ENCODE data around the gene FASTKD2.
"Not testable (repeated sequence)": the region's sequence is repeated elsewhere in the genome, so short reads cannot be mapped to it uniquely, and the experiment has no call there.

FASTKD2 gene

DNA sequence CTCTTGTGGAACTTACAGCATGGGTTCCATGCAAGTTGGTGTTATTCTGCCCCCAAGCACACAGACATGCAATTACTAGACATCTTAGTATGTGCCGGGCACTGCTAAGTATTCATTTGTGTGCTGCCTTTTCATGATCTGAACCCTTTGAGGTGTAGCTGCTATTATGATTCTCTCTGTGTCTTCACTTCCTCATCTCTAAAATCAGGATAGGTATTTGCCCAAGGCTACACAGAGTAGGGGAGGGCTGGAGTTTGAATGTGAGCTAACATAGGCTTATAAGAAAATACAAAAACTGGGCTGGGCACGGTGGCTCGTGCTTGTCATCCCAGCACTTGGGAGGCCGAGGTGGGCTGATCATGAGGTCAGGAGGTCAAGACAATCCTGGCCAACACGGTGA is 27.2 kb downstream of the FASTKD2 start:
- no peak for DNase-seq

GRCh38 chr2:206797376-206797775 is 32.0 kb downstream of the FASTKD2 start:
- no peak for DNase-seq

GRCh38 chr2:206798000-206798399 is 32.6 kb downstream of the FASTKD2 start:
- peak; percentile 69 for DNase-seq

GRCh38 chr2:206799083-206799482 is 33.7 kb downstream of the FASTKD2 start:
- peak; percentile 91 for DNase-seq

DNA sequence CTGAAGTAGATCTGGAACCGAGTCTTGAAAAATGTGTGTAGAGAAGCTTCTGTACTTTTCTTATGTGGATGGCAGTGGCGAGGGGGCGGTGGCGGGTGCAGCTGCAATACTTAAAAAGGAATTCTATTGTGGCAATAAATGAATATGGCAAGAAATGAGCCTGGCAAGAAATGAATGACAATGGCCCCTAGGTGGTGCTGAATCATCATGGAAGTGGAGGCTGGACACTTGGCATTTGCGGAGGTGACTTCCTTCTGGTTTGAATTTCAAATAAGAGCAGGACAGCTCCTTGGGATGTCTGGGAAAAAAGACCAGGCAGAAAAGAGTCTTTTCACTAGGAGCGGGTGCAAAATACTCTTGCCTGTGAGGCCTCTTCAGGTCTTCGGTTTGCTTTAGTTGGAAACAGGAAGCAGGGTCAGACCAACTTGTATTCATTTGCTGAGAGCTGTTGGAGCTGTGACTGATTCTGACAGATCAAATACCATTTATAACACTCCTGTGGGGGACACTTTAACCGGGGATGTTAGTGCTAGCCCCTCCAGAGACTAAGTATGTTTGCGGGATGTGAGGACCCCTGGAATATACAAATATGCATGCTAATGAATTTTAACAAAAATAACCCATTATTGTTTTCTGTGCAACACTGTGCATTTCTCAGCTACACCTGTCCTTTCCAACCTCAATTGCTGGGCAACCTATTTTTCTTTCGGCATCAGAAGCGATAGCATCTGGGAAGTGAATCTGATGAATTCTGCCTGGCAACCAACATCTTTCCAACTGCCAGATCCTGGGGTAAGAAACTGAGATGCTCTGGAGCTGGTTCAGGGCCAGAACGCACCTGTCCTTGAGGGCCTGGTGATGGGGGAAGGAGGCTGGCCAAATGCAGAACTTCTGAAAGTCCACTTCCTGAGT is 35.4 kb downstream of the FASTKD2 start:
- peak; percentile 71 for DNase-seq

GRCh38 chr2:206801418-206802189 is 36.2 kb downstream of the FASTKD2 start:
- DNase-seq, result no peak

DNA sequence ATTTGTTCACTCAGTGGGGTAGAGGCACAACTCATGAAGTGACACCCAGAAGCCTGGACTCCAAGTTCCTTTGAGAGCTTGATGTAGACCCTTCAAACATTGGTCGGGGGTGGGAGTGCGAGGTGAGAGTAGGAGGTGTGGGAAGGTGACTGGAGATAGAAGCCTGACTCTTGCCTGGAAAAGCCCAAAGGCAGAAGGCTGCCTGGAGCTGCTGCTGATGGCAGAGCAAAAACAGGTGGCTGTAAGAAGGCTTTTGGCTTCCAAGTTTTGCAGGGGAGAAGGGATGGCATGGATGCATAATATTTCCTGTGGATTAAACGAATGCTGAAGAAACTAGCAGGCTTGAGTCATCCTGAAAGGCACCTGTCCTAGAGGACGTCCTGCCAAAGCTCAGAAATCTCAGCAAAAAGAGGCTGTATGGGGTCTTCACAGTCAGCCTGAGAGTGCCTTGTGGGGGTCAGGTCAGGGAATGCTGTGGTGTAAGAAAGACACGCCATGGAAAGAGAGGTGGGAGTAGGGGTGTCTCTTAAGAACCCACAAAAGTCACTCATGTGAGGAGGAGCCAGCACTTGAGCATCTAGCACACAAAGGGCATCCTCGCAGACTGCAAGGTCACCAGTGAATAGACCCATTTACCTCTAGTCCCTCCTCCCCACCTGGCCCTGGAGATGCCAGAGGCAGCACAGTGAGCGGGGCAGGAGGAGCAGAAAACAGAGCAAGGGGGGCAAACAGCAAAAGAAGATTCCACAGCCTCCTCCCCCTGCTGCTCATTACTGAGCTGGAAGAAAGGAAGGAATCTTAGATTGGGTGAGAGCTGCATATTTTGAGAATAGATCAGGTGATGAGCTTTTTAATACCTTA is 37.5 kb downstream of the FASTKD2 start:
- DNase-seq, result no peak

DNA sequence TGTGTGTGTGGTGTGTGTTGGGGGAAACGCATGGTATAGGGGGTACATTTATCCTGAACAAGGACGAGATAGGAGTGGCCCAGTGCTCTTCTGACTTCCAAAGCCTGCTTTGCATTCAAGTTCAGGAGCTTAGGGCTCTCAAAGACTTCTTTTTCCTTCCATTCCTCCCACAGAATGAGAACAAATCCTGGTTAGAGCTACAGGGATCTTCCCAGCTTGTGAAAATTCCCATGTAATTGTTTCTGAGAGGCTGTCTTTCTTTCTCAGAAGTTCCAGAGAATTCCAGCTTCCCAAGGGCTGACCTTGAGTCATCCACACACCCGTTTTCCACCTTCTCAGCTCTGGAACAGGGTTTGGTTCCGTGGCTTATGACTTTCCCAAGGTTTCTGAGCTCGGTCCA is 38.9 kb downstream of the FASTKD2 start:
- no peak for DNase-seq

DNA sequence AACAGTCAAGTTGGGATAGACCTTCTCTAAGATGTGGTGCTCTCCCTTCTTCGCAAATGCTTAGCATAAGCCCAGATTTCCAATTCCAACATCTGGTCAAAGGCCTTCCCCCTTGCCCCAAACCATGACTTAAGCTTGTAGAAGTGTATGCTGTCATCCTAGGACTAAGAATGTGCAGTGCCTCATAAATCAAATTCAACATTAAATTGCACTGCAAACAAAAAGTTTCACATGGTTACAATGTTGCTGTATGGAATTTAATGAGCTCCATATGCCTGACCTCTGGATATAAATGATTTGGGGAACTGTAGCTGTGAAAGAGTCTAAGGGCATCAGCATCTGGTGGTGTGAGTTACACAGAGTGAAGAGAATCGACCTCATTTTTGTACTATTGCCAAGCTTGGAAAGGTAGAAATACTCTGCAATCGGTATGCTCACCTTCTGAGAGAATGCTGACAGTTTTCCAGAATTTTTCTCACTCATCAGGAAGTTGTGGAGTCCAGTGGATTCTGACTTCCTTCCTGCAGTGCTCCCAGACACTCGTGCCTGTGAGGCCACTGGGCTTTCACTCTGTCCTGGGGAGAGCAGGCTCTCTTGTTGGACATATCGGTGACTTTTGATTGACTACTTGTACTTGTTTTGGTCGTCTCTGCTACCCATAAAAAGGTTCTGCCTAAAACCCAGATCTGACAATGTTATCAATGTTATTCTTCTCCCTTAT is 40.6 kb downstream of the FASTKD2 start:
- DNase-seq, result no peak

DNA sequence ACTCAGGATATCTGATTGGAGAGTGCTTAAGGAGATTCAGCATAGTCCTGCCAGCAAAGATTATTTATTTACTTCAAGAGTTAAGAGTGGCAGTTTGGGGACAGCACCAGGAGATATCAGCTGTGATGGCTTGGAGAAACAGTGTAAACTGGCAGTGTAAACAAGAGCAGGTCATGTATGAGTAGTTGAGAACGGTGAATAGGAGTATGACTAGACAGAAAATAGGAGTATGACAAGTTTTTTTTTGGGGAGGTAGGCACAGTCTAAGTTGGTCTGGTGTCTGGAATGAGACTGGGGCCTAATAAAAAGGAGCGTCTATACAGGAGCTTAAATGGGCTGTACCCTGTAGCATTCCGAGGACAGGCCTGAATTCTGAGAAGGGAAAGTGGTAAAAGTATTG is 42.2 kb downstream of the FASTKD2 start:
- DNase-seq, result not testable (repeated sequence)

GRCh38 chr2:206812471-206812870 is 47.1 kb downstream of the FASTKD2 start:
- not testable (repeated sequence) for DNase-seq

DNA sequence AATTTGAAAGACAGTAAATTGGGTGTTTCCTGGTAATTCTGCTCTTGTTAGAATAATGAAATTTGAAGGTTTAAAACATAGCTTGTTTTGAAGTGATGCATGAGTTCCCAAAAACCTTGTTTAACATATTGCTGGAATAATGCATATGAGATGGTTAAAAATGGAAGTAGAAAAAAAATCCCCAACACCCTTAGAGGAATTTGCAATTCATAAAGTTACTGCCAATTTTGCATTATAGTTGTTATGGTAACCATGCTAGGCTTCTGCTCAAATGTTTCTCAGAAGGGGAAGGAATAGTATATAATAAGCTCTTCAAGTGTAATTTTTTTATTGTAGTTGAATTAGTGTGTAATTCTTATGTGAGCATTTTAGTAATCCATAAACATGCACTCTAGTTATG is 49.1 kb downstream of the FASTKD2 start:
- DNase-seq, result no peak

DNA sequence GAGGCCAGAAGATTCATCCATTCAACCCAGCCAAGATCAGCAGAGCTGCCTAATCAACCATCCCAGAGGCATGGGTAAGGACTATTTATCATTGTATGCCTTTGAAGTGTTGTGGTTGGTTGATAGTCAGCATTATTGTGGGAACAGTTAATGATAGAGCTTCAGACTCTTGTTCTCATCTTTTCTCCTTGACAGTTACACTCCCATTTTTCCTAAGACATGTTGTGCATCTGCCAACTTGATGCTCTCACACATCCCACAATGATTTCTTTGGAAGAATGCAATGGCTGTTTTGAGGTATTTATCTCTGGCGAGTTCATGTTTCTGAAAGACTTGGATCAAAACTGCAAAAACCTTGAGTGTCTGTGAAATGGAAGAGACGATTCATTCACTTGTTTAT is 55.4 kb downstream of the FASTKD2 start:
- DNase-seq, result no peak

DNA sequence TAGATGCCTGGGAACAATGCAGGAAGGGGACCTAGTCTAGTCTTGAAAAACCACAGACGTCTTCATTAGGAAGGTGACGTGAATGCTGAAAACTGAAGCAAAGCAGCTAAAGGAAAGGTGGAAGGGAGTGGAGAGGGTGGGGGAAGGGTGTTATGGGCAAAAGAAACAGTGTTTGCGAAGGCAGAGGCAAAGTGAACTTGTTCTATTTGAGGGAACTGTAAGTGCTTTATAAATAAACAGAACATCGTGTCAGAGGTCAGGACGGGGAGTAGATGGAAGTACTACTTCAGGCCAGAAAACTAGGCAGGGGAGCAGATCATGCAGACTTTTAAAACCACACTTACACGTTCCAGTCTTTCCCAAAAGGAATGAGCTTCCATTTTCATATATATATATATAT is 57.8 kb downstream of the FASTKD2 start:
- DNase-seq, result no peak

- DNase-seq, result no peak
Measured at GRCh38 chr2:206824087-206824618, 58.7 kb downstream of the FASTKD2 start.

- DNase-seq, result no peak
Measured at GRCh38 chr2:206824993-206825392, 59.6 kb downstream of the FASTKD2 start.

GRCh38 chr2:206831442-206831995 is 66.1 kb downstream of the FASTKD2 start:
- DNase-seq, result no peak

DNA sequence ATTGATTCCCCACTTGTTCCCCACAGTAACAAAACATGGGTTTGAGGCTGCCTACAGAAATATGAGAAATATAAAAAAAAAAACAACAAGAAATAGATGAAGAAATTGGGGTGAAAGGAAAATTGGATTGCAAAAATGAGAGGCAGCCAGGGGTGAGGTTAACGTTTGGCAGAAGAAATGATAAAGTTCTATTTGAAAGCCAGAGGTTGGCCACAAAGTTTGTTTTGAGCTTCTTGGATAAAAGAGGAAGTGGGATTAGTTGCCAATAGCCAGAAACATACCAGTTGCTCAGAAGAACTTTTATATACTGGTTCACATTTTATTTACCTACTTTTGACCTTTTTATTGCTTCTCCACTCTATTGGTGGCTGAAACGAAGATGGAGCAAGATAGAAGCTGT is 67.5 kb downstream of the FASTKD2 start:
- DNase-seq, result peak; percentile 10

DNA sequence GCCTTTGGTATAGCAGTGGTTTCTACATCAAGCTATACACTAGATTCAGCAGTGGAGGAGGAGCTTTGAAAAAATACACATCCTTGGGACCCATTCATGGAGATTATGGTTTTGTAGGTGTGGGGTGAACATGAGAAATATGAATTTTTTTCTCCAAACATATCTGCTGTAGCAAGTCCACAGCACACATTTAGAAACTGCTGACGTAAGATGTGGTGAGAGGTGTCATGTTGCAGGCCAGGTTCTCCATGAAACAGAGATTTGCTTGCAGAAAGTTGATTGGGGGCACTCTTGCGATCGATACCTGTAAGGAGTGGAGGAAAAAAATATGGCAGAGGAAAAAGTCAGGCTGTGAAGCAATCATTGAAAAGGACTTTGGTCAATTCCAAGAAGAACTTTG is 67.9 kb downstream of the FASTKD2 start:
- no peak for DNase-seq

- DNase-seq, result no peak
Measured at GRCh38 chr2:206836722-206837121, 71.3 kb downstream of the FASTKD2 start.

DNA sequence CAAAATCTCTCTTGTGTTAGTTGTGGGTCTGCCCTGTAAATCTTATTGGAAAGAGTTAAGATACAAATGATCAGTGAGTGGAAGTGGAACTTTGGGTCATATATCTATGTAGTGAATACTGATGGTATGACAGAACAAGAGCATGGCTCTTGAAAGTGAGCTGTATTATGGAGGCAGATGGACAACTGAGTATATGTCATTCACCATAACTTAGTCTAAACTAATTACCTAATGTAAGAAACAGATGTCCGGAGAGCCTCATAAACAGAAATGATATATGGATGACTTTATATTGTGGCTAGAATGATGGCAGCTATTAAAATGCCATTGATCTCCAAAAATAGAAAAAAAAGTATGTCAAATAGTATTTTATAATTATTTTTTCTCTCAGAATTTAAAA is 72.4 kb downstream of the FASTKD2 start:
- no peak for DNase-seq

DNA sequence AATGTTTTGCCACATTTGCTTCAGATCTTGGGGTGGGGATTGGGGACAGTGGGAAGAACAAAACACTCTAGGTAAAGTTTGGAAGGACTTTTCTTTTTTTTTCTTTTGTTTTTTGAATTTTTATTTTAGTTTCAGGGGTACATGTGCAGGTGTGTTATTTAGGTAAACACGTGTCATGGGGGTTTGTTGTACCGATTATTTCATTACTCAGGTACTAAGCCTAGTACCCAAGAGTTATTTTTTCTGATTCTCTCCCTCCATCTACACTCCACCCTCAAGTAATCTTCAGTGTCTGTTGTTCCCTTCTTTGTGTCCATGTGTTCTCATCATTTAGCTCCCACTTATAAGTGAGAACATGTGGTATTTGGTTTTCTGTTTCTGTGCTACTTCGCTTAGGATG is 73.3 kb downstream of the FASTKD2 start:
- DNase-seq, result no peak

Measured in inflammatory macrophage treated with lipopolysaccharide for 4 hours (primary cell).